ENCODE measurements around the gene PALB2. TPM values are rescaled to one million over a fixed set of nuclear protein-coding genes. Genes with fewer than 3 reads are reported as not detected.

Gene PALB2
- total and polyA plus RNA-seq, 10 of the 15 experiments (the other 5 are each of a cell fraction or from before 2014, with no cell fraction given), result 9.2 to 24.6 (median 17.6) TPM

DNA sequence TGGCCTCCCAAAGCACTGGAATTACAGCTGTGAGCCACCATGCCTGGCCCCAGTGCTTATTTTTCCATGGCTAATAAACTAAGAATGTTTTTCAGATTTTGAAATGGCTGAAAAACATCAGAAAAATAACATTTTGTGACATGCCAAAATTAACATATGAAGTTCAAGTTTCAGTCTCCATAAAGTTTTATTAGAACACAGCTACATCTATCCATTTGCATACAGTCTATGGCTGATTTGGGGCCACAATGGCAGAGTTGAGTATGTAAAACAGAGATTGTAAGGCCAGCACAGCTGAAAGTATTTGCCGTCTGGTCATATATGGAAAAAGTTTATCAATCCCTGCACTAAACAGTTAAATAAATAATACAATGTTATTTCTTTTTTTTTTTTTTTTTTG, 31.2 kb downstream of the PALB2 start:
- in situ Hi-C loops (cut with MboI), result no loop called here
- ATAC-seq, result no peak
- no peaks in the 10 kb centered on the region for H3K4me1 ChIP-seq (ENCODE audit: control insufficient read depth, insufficient read depth, low read length)
- FAIRE-seq, result no peak
- no peak overlapping the region for H3K27ac ChIP-seq (ENCODE audit: control insufficient read depth, insufficient read depth)
- no peak for TF ChIP-seq PML (IDR thresholded peaks at IDR 0.05; ENCODE audit: low read length)
- TF ChIP-seq, protein P1, sequence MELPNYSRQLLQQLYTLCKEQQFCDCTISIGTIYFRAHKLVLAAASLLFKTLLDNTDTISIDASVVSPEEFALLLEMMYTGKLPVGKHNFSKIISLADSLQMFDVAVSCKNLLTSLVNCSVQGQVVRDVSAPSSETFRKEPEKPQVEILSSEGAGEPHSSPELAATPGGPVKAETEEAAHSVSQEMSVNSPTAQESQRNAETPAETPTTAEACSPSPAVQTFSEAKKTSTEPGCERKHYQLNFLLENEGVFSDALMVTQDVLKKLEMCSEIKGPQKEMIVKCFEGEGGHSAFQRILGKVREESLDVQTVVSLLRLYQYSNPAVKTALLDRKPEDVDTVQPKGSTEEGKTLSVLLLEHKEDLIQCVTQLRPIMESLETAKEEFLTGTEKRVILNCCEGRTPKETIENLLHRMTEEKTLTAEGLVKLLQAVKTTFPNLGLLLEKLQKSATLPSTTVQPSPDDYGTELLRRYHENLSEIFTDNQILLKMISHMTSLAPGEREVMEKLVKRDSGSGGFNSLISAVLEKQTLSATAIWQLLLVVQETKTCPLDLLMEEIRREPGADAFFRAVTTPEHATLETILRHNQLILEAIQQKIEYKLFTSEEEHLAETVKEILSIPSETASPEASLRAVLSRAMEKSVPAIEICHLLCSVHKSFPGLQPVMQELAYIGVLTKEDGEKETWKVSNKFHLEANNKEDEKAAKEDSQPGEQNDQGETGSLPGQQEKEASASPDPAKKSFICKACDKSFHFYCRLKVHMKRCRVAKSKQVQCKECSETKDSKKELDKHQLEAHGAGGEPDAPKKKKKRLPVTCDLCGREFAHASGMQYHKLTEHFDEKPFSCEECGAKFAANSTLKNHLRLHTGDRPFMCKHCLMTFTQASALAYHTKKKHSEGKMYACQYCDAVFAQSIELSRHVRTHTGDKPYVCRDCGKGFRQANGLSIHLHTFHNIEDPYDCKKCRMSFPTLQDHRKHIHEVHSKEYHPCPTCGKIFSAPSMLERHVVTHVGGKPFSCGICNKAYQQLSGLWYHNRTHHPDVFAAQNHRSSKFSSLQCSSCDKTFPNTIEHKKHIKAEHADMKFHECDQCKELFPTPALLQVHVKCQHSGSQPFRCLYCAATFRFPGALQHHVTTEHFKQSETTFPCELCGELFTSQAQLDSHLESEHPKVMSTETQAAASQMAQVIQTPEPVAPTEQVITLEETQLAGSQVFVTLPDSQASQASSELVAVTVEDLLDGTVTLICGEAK (IDR thresholded peaks at IDR 0.05; ENCODE audit: borderline replicate concordance), result peak; percentile 58
- WGBS (ENCODE audit: insufficient coverage, insufficient replicate concordance, low lambda C conversion rate, missing lambda C conversion rate), result 89% methylated on average over 1 of the region's 1 CpG
- no peak overlapping the region for H2AFZ ChIP-seq (ENCODE audit: control insufficient read depth, low read depth, low read length)
- peaks cover 0 to 11% of the 10 kb centered on the region in 2 experiments; a peak in 1 of 4 replicates for H3K36me3 ChIP-seq (ENCODE audit: control insufficient read depth in 2 of 2, insufficient read depth in 2 of 2, low read length in 1 of 2)
- SMC1A ChIA-PET (ENCODE audit: uncharacterized antibody, unreplicated experiment), result no interaction called here
- no peak overlapping the region for H3K4me3 ChIP-seq
- POLR2A ChIA-PET, result interaction anchor here (0.6 to 0.7 kb wide), 2 partner anchors 51 to 81 kb away, joined by 3 to 5 read pairs; no protein-coding TSS in a partner anchor
- RAD21 ChIA-PET (ENCODE audit: unreplicated experiment), result no interaction called here
- H4K20me1 ChIP-seq (ENCODE audit: control insufficient read depth, insufficient read depth), result no peaks in the 10 kb centered on the region
- intact Hi-C loops (cut with micrococcal nuclease; ENCODE audit: unreplicated experiment), result no loop called here
- CTCF ChIA-PET, result interaction anchor here (1.6 kb wide), 1 partner anchor 13 kb away, joined by 6 read pairs; the partner anchor contains the start of gene NDUFAB1
- H3K4me2 ChIP-seq (ENCODE audit: control insufficient read depth, insufficient read depth), result no peak overlapping the region
- H3K27me3 ChIP-seq (replicated peaks in 1 of 2; ENCODE audit: control insufficient read depth in 2 of 2, insufficient read depth in 2 of 2, low read length in 1 of 2), result no peaks in the 10 kb centered on the region
- no peaks in the 10 kb centered on the region for H3K9me3 ChIP-seq (replicated peaks; ENCODE audit: control insufficient read depth, insufficient read depth, low read length)
- H3K9ac ChIP-seq (ENCODE audit: control insufficient read depth, insufficient read depth, low read length), result no peak overlapping the region
- BruUV-seq (replicated peaks), result no TSS peak
- H3K79me2 ChIP-seq (ENCODE audit: control insufficient read depth, insufficient read depth, low read length), result no peaks in the 10 kb centered on the region
- no peak for DNase-seq (ENCODE audit: low read depth, low spot score)

- no peaks in the 10 kb centered on the region for H3K79me2 ChIP-seq (ENCODE audit: control insufficient read depth, insufficient read depth, low read length)
- 100% methylated on average over 4 of the region's 4 CpGs for WGBS (ENCODE audit: insufficient coverage, insufficient replicate concordance, low lambda C conversion rate, missing lambda C conversion rate)
- intact Hi-C loops (cut with micrococcal nuclease; ENCODE audit: unreplicated experiment), result no loop called here
- no TSS peak for BruUV-seq (replicated peaks)
- FAIRE-seq, result no peak
- no peak for TF ChIP-seq RBBP5 (conservative IDR thresholded peaks at IDR 0.05)
- no peak for TF ChIP-seq STAT3 (IDR thresholded peaks at IDR 0.05; ENCODE audit: low read depth, low read length)
- no peak for TF ChIP-seq ESRRA (IDR thresholded peaks at IDR 0.05; ENCODE audit: low read length)
- TF ChIP-seq JUND (IDR thresholded peaks at IDR 0.05; ENCODE audit: low read depth, low read length), result no peak
- no peak for TF ChIP-seq POLR2AphosphoS5 (IDR thresholded peaks at IDR 0.05; ENCODE audit: low read length)
- TF ChIP-seq, protein P2, sequence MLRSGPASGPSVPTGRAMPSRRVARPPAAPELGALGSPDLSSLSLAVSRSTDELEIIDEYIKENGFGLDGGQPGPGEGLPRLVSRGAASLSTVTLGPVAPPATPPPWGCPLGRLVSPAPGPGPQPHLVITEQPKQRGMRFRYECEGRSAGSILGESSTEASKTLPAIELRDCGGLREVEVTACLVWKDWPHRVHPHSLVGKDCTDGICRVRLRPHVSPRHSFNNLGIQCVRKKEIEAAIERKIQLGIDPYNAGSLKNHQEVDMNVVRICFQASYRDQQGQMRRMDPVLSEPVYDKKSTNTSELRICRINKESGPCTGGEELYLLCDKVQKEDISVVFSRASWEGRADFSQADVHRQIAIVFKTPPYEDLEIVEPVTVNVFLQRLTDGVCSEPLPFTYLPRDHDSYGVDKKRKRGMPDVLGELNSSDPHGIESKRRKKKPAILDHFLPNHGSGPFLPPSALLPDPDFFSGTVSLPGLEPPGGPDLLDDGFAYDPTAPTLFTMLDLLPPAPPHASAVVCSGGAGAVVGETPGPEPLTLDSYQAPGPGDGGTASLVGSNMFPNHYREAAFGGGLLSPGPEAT (IDR thresholded peaks at IDR 0.05; ENCODE audit: low read depth), result no peak
- TF ChIP-seq BCL11A (IDR thresholded peaks at IDR 0.05; ENCODE audit: low read depth, low read length), result no peak
- H3K4me1 ChIP-seq (ENCODE audit: control insufficient read depth, insufficient read depth, low read length), result no peaks in the 10 kb centered on the region
- no peak overlapping the region for H3K4me3 ChIP-seq
- H3K4me2 ChIP-seq (ENCODE audit: control insufficient read depth, insufficient read depth), result no peak overlapping the region
- no peak for ATAC-seq
- no peak overlapping the region for H3K9ac ChIP-seq (ENCODE audit: control insufficient read depth, insufficient read depth, low read length)
- H3K36me3 ChIP-seq (ENCODE audit: control insufficient read depth in 2 of 2, insufficient read depth in 2 of 2, low read length in 1 of 2), result peaks cover 1 to 11% of the 10 kb centered on the region in 2 experiments; a peak in 3 of 4 replicates
- SMC1A ChIA-PET (ENCODE audit: uncharacterized antibody, unreplicated experiment), result no interaction called here
- no peak for DNase-seq (ENCODE audit: low read depth, low spot score)
- H4K20me1 ChIP-seq (ENCODE audit: control insufficient read depth, insufficient read depth), result no peaks in the 10 kb centered on the region
- CTCF ChIA-PET, result interaction anchor here (0.6 kb wide), 1 partner anchor 430 kb away, joined by 3 read pairs; no protein-coding TSS in a partner anchor
- H2AFZ ChIP-seq (ENCODE audit: control insufficient read depth, low read depth, low read length), result no peak overlapping the region
- in situ Hi-C loops (cut with MboI), result no loop called here
- no peak overlapping the region for H3K27ac ChIP-seq (ENCODE audit: control insufficient read depth, insufficient read depth)
- RAD21 ChIA-PET (ENCODE audit: unreplicated experiment), result no interaction called here
- no peaks in the 10 kb centered on the region for H3K27me3 ChIP-seq (replicated peaks in 1 of 2; ENCODE audit: control insufficient read depth in 2 of 2, insufficient read depth in 2 of 2, low read length in 1 of 2)
- no peaks in the 10 kb centered on the region for H3K9me3 ChIP-seq (replicated peaks; ENCODE audit: control insufficient read depth, insufficient read depth, low read length)
- POLR2A ChIA-PET, result no interaction called here
Measured at GRCh38 chr16:23608194-23608593, 32.9 kb downstream of the PALB2 start.
